Hepatocyte (in vitro differentiated cells): ENCODE results near the gene CCDC73. TPM values are rescaled to one million over a fixed set of nuclear protein-coding genes. Genes with fewer than 3 reads are reported as not detected.

ENCODE experiments used
- DNase-seq: peaks from one replicate; pipeline ENCODE4 v3.0.0-alpha.2; 2016; ENCODE audit warnings: low spot score
- H2AFZ ChIP-seq: fragments of 200-600 bp; sonication (generic); 2 replicates; pipeline ENCODE4 v1.6.0; 2016; ENCODE audit warnings: antibody characterized with exemption, mild to moderate bottlenecking
- H3K27ac ChIP-seq: fragments of 200-600 bp; sonication (generic); 2 replicates; pipeline ENCODE4 v1.5.1; 2016; ENCODE audit warnings: mild to moderate bottlenecking
- H3K27me3 ChIP-seq: fragments of 200-600 bp; sonication (generic); 2 replicates; pipeline ENCODE4 v1.6.1; 2016
- H3K36me3 ChIP-seq: fragments of 200-600 bp; sonication (generic); replicated peaks from 2 replicates; pipeline ENCODE4 v1.5.1; 2016; ENCODE audit warnings: low read depth; ENCODE audit not compliant: insufficient read depth
- H3K4me1 ChIP-seq: fragments of 200-600 bp; sonication (generic); 2 replicates; pipeline ENCODE4 v1.5.1; 2016; ENCODE audit warnings: mild to moderate bottlenecking, moderate library complexity; ENCODE audit not compliant: insufficient read depth
- H3K4me2 ChIP-seq: fragments of 200-600 bp; sonication (generic); 2 replicates; pipeline ENCODE4 v1.6.0; 2016
- H3K4me3 ChIP-seq: fragments of 200-600 bp; sonication (generic); 2 replicates; pipeline ENCODE4 v1.5.1; 2016; ENCODE audit warnings: mild to moderate bottlenecking
- H3K79me2 ChIP-seq: fragments of 200-600 bp; sonication (generic); 2 replicates; pipeline ENCODE4 v1.6.0; 2017; ENCODE audit warnings: mild to moderate bottlenecking
- H3K9me2 ChIP-seq: fragments of 200-600 bp; sonication (generic); replicated peaks from 2 replicates; pipeline ENCODE4 v1.6.0; 2017; ENCODE audit warnings: mild to moderate bottlenecking; ENCODE audit not compliant: insufficient read depth
- H3K9me3 ChIP-seq: fragments of 200-600 bp; sonication (generic); 2 replicates; pipeline ENCODE4 v1.5.1; 2016; ENCODE audit warnings: low read depth, mild to moderate bottlenecking
- H4K20me1 ChIP-seq: fragments of 200-600 bp; sonication (generic); 2 replicates; pipeline ENCODE4 v1.6.0; 2016; ENCODE audit warnings: mild to moderate bottlenecking; ENCODE audit not compliant: insufficient read depth, poor library complexity, severe bottlenecking
- EZH2 ChIP-seq: fragments of 200-600 bp; sonication (generic); IDR thresholded peaks from 2 replicates; pipeline ENCODE4 v1.6.1; 2016; ENCODE audit warnings: antibody characterized with exemption, mild to moderate bottlenecking, borderline replicate concordance
- EZH2phosphoT487 ChIP-seq: fragments of 200-600 bp; sonication (generic); IDR thresholded peaks from one replicate; pipeline ENCODE4 v1.6.1; 2018; ENCODE audit warnings: antibody characterized with exemption, mild to moderate bottlenecking, low read depth, moderate library complexity; ENCODE audit not compliant: unreplicated experiment, severe bottlenecking
- WGBS: methylation state at CpG from one replicate; pipeline ENCODE4 v1.1.6; 2016; ENCODE audit warnings: low lambda C conversion rate; ENCODE audit errors: missing lambda C conversion rate; 5-methylcytosine and 5-hydroxymethylcytosine counted together
- polyA plus RNA-seq: library from polyadenylated mRNA; unstranded; fragments of >200 nt; fragmentation: Nextera tagmentation; extraction: Ambion mirVana; gene quantifications from 2 replicates; pipeline ENCODE4 v1.2.1, GENCODE V29; 2016
- total RNA-seq: library from RNA; depleted of rRNA; stranded (reverse); fragments of >200 nt; gene quantifications from 2 replicates; pipeline ENCODE4 v1.2.3, GENCODE V29; 2014
- TF ChIP-seq, protein P1 (sequence below): fragments of 200-600 bp; sonication (generic); IDR thresholded peaks from 2 replicates; pipeline ENCODE4 v1.5.1; 2016; ENCODE audit warnings: antibody characterized with exemption, mild to moderate bottlenecking; ENCODE audit not compliant: poor library complexity

The CCDC73 gene
- total and polyA plus RNA-seq, 2 experiments from 2014 or later, result 0.03 TPM; not detected in 1

DNA sequence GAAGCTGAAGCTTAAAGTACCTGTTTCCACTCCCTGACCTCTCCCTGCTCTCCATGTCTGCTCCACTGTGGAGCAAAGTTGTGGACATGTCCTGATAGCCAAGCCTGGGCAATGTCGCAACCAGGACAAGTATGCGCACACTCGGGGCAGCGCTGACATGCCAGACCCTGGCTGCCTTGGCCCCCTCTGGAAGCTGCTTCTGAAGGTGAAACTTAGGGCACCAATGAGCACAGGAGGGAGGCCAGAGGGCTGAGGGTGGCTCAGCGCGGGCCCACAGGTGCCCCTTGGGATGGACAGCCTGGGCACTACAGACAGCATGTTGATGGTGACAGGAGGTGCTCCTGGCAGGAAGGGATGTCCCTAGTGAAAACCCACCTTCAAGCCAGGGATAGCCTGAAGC lies 90.2 kb downstream of the CCDC73 start:
- Histone ChIP-seq H3K79me2 (no peaks in the 10 kb centered on the region), H3K27me3 (no peaks in the 10 kb centered on the region), H4K20me1 (no peaks in the 10 kb centered on the region), H3K9me3 (no peaks in the 10 kb centered on the region), H3K4me3 (no peak overlapping the region), H2AFZ (no peak overlapping the region), H3K36me3 (no peaks in the 10 kb centered on the region), H3K9me2 (no peaks in the 10 kb centered on the region), H3K27ac (no peak overlapping the region), H3K4me2 (no peak overlapping the region), H3K4me1 (no peaks in the 10 kb centered on the region)
- TF ChIP-seq EZH2phosphoT487, result no peak
- TF ChIP-seq, protein P1, sequence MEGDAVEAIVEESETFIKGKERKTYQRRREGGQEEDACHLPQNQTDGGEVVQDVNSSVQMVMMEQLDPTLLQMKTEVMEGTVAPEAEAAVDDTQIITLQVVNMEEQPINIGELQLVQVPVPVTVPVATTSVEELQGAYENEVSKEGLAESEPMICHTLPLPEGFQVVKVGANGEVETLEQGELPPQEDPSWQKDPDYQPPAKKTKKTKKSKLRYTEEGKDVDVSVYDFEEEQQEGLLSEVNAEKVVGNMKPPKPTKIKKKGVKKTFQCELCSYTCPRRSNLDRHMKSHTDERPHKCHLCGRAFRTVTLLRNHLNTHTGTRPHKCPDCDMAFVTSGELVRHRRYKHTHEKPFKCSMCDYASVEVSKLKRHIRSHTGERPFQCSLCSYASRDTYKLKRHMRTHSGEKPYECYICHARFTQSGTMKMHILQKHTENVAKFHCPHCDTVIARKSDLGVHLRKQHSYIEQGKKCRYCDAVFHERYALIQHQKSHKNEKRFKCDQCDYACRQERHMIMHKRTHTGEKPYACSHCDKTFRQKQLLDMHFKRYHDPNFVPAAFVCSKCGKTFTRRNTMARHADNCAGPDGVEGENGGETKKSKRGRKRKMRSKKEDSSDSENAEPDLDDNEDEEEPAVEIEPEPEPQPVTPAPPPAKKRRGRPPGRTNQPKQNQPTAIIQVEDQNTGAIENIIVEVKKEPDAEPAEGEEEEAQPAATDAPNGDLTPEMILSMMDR, result no peak
- TF ChIP-seq EZH2, result no peak
- WGBS, result 90% methylated on average over 6 of the region's 6 CpGs
- no peak for DNase-seq

DNA sequence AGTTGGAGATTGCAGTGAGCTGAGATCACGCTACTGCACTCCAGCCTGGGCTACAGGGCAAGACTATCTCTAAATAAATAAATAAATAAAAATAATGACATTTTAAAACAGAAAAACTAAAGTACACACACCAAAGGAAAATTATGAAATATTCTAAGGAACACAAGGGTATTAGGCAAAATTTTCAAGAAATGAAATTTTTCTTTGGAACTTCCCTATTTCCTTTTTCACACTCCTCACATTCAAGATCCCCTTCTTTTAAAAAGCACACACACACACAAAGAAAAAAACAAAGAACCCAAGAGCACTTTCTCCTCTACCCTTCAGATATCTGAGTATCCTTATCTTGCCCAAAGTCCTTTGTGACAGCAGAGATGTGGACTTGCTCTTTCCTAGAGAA lies 92.8 kb downstream of the CCDC73 start:
- Histone ChIP-seq H3K4me1 (no peaks in the 10 kb centered on the region), H3K9me2 (no peaks in the 10 kb centered on the region), H3K4me2 (no peak overlapping the region), H3K4me3 (no peak overlapping the region), H3K79me2 (no peaks in the 10 kb centered on the region), H3K9me3 (no peaks in the 10 kb centered on the region), H3K27me3 (no peaks in the 10 kb centered on the region), H4K20me1 (no peaks in the 10 kb centered on the region), H2AFZ (no peak overlapping the region), H3K27ac (no peak overlapping the region), H3K36me3 (no peaks in the 10 kb centered on the region)
- WGBS, result 96% methylated on average over 1 of the region's 1 CpG
- TF ChIP-seq, protein P1, result no peak
- no peak for TF ChIP-seq EZH2
- no peak for TF ChIP-seq EZH2phosphoT487
- DNase-seq, result no peak

DNA sequence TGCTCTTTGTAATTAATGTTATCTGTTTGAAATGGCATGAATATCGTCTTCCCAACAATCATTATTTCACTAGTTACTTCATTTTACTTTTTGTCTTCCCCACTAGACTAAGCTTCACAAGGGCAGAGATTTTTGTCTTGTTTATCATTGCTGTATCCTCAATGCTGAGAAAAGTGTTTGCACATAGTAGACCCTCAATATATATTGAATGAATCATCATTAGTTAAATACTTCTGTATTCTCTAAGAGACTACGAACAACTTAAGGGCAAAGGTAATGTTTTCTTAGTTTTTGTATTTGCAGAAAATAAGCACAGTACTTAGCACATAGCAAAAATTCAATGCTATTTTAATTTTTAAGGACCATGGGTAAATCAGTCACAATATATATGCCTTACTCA lies 95.9 kb downstream of the CCDC73 start:
- no peaks in the 10 kb centered on the region for H3K9me2 ChIP-seq
- no peaks in the 10 kb centered on the region for H4K20me1 ChIP-seq
- H2AFZ ChIP-seq, result no peak overlapping the region
- no peak for DNase-seq
- no peak overlapping the region for H3K4me3 ChIP-seq
- WGBS, result 74% methylated on average over 2 of the region's 2 CpGs
- H3K36me3 ChIP-seq, result no peaks in the 10 kb centered on the region
- no peaks in the 10 kb centered on the region for H3K4me1 ChIP-seq
- H3K27ac ChIP-seq, result no peak overlapping the region
- H3K27me3 ChIP-seq, result no peaks in the 10 kb centered on the region
- H3K9me3 ChIP-seq, result no peaks in the 10 kb centered on the region
- no peaks in the 10 kb centered on the region for H3K79me2 ChIP-seq
- TF ChIP-seq EZH2 (no peak), EZH2phosphoT487 (no peak)
- TF ChIP-seq, protein P1, result no peak
- no peak overlapping the region for H3K4me2 ChIP-seq

DNA sequence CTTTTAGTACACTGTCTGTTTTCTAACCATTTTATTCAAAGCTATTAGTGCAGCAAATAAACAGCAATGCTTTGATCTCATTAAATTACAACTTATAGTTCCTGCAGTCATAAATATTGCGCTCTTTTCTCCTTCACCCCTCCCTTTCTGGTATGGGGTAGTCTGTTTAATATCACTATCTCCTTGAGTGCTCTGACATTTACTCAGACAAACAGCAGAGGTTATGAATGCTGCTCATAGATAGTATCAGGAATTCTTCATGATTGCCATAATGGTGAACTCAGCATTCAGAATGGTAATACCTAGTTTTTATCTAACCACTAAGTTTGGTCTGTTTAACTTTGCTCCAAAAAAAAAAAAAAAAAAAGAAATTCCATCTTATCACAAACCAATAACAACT lies 123.4 kb downstream of the CCDC73 start:
- Histone ChIP-seq H3K27me3 (no peaks in the 10 kb centered on the region), H2AFZ (no peak overlapping the region), H3K9me3 (no peaks in the 10 kb centered on the region), H3K4me1 (no peaks in the 10 kb centered on the region), H3K4me3 (no peak overlapping the region), H3K36me3 (no peaks in the 10 kb centered on the region), H3K79me2 (no peaks in the 10 kb centered on the region), H3K9me2 (no peaks in the 10 kb centered on the region), H3K4me2 (no peak overlapping the region), H3K27ac (no peak overlapping the region), H4K20me1 (no peaks in the 10 kb centered on the region)
- WGBS, result 48% methylated on average over 1 of the region's 1 CpG
- peak; percentile 7 for DNase-seq
- TF ChIP-seq EZH2phosphoT487 (no peak), EZH2 (no peak)
- TF ChIP-seq, protein P1, result no peak
